ENCODE results near the gene WSCD2.
"Not testable (repeated sequence)": the region's sequence is repeated elsewhere in the genome, so short reads cannot be mapped to it uniquely, and the experiment has no call there.

Gene WSCD2

GRCh38 chr12:108196319-108196718 is 67.2 kb downstream of the WSCD2 start:
- DNase-seq (ENCODE audit: low read depth in 2 of 2), result no peak

GRCh38 chr12:108196921-108197320 is 67.8 kb downstream of the WSCD2 start:
- DNase-seq (ENCODE audit: low read depth in 2 of 2), result no peak

- no peak for DNase-seq (ENCODE audit: low read depth in 2 of 2)
These were observed 69.0 kb downstream of the WSCD2 start for GRCh38 chr12:108198043-108198442.

- no peak for DNase-seq (ENCODE audit: low read depth in 2 of 2)
These were observed 70.0 kb downstream of the WSCD2 start for GRCh38 chr12:108199106-108199505.

- DNase-seq (ENCODE audit: low read depth in 2 of 2), result no peak
These were observed 72.7 kb downstream of the WSCD2 start for GRCh38 chr12:108201808-108202207.

GRCh38 chr12:108204117-108204987 is 75.3 kb downstream of the WSCD2 start:
- DNase-seq (ENCODE audit: low read depth in 2 of 2), result no peak

GRCh38 chr12:108205864-108206263 is 76.8 kb downstream of the WSCD2 start:
- no peak for DNase-seq (ENCODE audit: low read depth in 2 of 2)

- DNase-seq (ENCODE audit: low read depth in 2 of 2), result no peak
These were observed 79.0 kb downstream of the WSCD2 start for GRCh38 chr12:108207791-108208730.

GRCh38 chr12:108210001-108210400 is 80.9 kb downstream of the WSCD2 start:
- no peak for DNase-seq (ENCODE audit: low read depth in 2 of 2)

- no peak for DNase-seq (ENCODE audit: low read depth in 2 of 2)
These were observed 82.1 kb downstream of the WSCD2 start for GRCh38 chr12:108211157-108211556.

GRCh38 chr12:108213871-108214445 is 84.9 kb downstream of the WSCD2 start:
- DNase-seq (ENCODE audit: low read depth in 2 of 2), result no peak

GRCh38 chr12:108214486-108214885 is 85.4 kb downstream of the WSCD2 start:
- DNase-seq (ENCODE audit: low read depth in 2 of 2), result peak in 1 of 2 experiments; percentile 6

- no peak for DNase-seq (ENCODE audit: low read depth in 2 of 2)
These were observed 86.4 kb downstream of the WSCD2 start for GRCh38 chr12:108215458-108215857.

- no peak for DNase-seq (ENCODE audit: low read depth in 2 of 2)
These were observed 89.8 kb downstream of the WSCD2 start for GRCh38 chr12:108218921-108219320.

- not testable (repeated sequence) for DNase-seq (ENCODE audit: low read depth in 2 of 2)
These were observed 96.0 kb downstream of the WSCD2 start for GRCh38 chr12:108225101-108225500.

GRCh38 chr12:108226866-108227265 is 97.8 kb downstream of the WSCD2 start:
- DNase-seq (ENCODE audit: low read depth in 2 of 2), result no peak

GRCh38 chr12:108228746-108229145 is 99.7 kb downstream of the WSCD2 start:
- DNase-seq (ENCODE audit: low read depth in 2 of 2), result no peak

GRCh38 chr12:108231109-108231905 is 102.2 kb downstream of the WSCD2 start:
- DNase-seq (ENCODE audit: low read depth in 2 of 2), result no peak

GRCh38 chr12:108231909-108232434 is 102.9 kb downstream of the WSCD2 start:
- DNase-seq (ENCODE audit: low read depth in 2 of 2), result no peak

GRCh38 chr12:108232565-108232964 is 103.5 kb downstream of the WSCD2 start:
- DNase-seq (ENCODE audit: low read depth in 2 of 2), result no peak

- no peak for DNase-seq (ENCODE audit: low read depth in 2 of 2)
These were observed 105.1 kb downstream of the WSCD2 start for GRCh38 chr12:108234158-108234557.

Data from fibroblast of skin of left quadriceps (primary cell).